Caco-2 (cell line): ENCODE data around the gene FGF3. TPM values are rescaled to one million over a fixed set of nuclear protein-coding genes. Genes with fewer than 3 reads are reported as not detected.

Experiments
- BruUV-seq: library from RNA; stranded (reverse); fragments of 400-500 nt; replicated peaks from 2 replicates; lab custom pipeline; 2021; lab: Mats Ljungman, UMichigan
- CTCF ChIA-PET: fragments of 300-600 bp; sonication (Branson Sonifier 250); formaldehyde crosslinking; loops from one replicate; lab custom pipeline; 2022; ENCODE audit warnings: antibody characterized with exemption; lab: Charles Lee
- POLR2A ChIA-PET: fragments of 300-600 bp; sonication (Branson Sonifier 250); formaldehyde crosslinking; loops from one replicate; lab custom pipeline; 2022; ENCODE audit warnings: antibody characterized with exemption; lab: Charles Lee
- DNase-seq, 2 experiments: peaks; one replicate each; pipeline versions ENCODE4 v3.0.0 to v3.0.0-alpha.2; 2020 to 2022
- H3K27me3 ChIP-seq: replicated peaks from 2 replicates; pipeline ENCODE4 v1.6.0; 2011; ENCODE audit warnings: low read length; ENCODE audit not compliant: control insufficient read depth, insufficient read depth
- H3K36me3 ChIP-seq: 2 replicates; pipeline ENCODE4 v1.5.1; 2011; ENCODE audit warnings: low read length; ENCODE audit not compliant: control insufficient read depth, insufficient read depth
- H3K4me1 ChIP-seq: fragments of 250-450 bp; sonication (Bioruptor Pico); 2 replicates; pipeline ENCODE4 v1.5.1; 2020; ENCODE audit warnings: mild to moderate bottlenecking
- H3K4me3 ChIP-seq: 2 replicates; pipeline ENCODE4 v1.5.1; 2011; ENCODE audit warnings: low read depth, mild to moderate bottlenecking, control low read depth, low read length
- H3K9me3 ChIP-seq: fragments of 250-450 bp; sonication (Bioruptor Pico); 2 replicates; pipeline ENCODE4 v1.5.1; 2020; ENCODE audit warnings: mild to moderate bottlenecking, moderate library complexity
- H3K27ac Mint-ChIP-seq: one replicate; pipeline ENCODE4 v1.8.0; 2022; ENCODE audit warnings: mixed read lengths; ENCODE audit not compliant: unreplicated experiment
- H3K27me3 Mint-ChIP-seq: one replicate; pipeline ENCODE4 v1.8.0; 2022; ENCODE audit warnings: mixed read lengths; ENCODE audit not compliant: insufficient read depth, unreplicated experiment
- H3K36me3 Mint-ChIP-seq: one replicate; pipeline ENCODE4 v1.8.0; 2022; ENCODE audit warnings: mild to moderate bottlenecking, mixed read lengths; ENCODE audit not compliant: insufficient read depth, unreplicated experiment
- H3K4me1 Mint-ChIP-seq: one replicate; pipeline ENCODE4 v1.8.0; 2022; ENCODE audit warnings: low read depth, mixed read lengths; ENCODE audit not compliant: unreplicated experiment
- H3K4me3 Mint-ChIP-seq: one replicate; pipeline ENCODE4 v1.8.0; 2022; ENCODE audit warnings: mild to moderate bottlenecking, moderate library complexity, mixed read lengths; ENCODE audit not compliant: unreplicated experiment
- H3K9me3 Mint-ChIP-seq: one replicate; pipeline ENCODE4 v1.8.0; 2022; ENCODE audit warnings: mixed read lengths; ENCODE audit not compliant: unreplicated experiment
- CTCF ChIP-seq, 2 experiments: fragments of 200-600 bp in 1 of 2; IDR thresholded peaks; 1 replicate in 1 of 2; 2 replicates in 1 of 2; pipeline versions ENCODE4 v1.5.1 to v1.8.0; 2011 to 2022; ENCODE audit warnings: antibody characterized with exemption in 1 of 2, control low read depth in 1 of 2, inconsistent platforms in 1 of 2, low read depth in 1 of 2, low read length in 1 of 2, mild to moderate bottlenecking in 1 of 2, moderate library complexity in 1 of 2; ENCODE audit not compliant: insufficient read depth in 1 of 2, severe bottlenecking in 1 of 2, unreplicated experiment in 1 of 2
- intact Hi-C: fragments of 100-400 bp; cut with micrococcal nuclease; formaldehyde crosslinking; loops from one replicate; pipeline ENCODE4 v1.10.0; 2022; ENCODE audit not compliant: unreplicated experiment
- total RNA-seq: library from RNA; stranded (reverse); gene quantifications from 2 replicates; pipeline ENCODE4 v1.2.3, GENCODE V29; 2022

The FGF3 gene
- total RNA-seq, 1 experiment from 2014 or later = not detected

DNA sequence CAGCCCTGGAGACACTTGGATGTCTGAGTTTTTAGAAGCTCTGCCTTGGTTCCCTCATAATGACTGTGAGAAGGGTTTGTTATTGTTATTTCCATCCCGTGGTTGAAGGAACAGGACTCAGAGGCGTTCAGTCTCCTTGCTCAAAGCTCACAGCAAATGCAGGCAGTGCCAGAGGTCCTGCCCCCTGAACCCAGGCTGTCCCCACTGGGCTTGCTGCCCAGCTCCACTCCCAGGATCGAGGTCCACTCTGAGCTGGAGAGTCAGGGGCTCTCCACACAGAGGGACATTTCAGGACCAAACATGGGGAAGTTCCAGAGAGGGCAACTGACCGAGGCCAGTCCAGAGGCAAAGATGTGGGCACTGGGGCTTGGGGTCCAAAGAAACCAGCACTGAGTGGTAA is 58.9 kb downstream of the FGF3 start:
- intact Hi-C loops = no loop called here
- no peak for DNase-seq
- H3K4me3 ChIP-seq = no peak overlapping the region
- TF ChIP-seq CTCF (IDR thresholded peaks at IDR 0.05; ENCODE audit: insufficient read depth in 1 of 2, low read depth in 1 of 2, low read length in 1 of 2, severe bottlenecking in 1 of 2, unreplicated experiment in 1 of 2) = no peak
- ChIA-PET CTCF (no interaction called here), POLR2A (no interaction called here)
- H3K27me3 ChIP-seq = no peaks in the 10 kb centered on the region
- no peaks in the 10 kb centered on the region for H3K4me1 Mint-ChIP-seq
- H3K36me3 Mint-ChIP-seq = no peaks in the 10 kb centered on the region
- no TSS peak for BruUV-seq
- H3K36me3 ChIP-seq = no peaks in the 10 kb centered on the region
- H3K9me3 Mint-ChIP-seq = no peaks in the 10 kb centered on the region
- no peaks in the 10 kb centered on the region for H3K4me1 ChIP-seq
- no peak overlapping the region for H3K27ac Mint-ChIP-seq
- H3K27me3 Mint-ChIP-seq = peaks cover 2% of the 10 kb centered on the region
- H3K9me3 ChIP-seq = peaks cover 17% of the 10 kb centered on the region
- no peak overlapping the region for H3K4me3 Mint-ChIP-seq

Other genes starting within 250 kb of the FGF3 start
- 288 and 331 TPM in 2 replicates for gene CCND1, start 178.3 kb downstream of the FGF3 start, total RNA-seq
- 49.3 and 51.3 TPM in 2 replicates for gene LTO1, start 144.1 kb downstream of the FGF3 start, total RNA-seq
- gene FGF19, start 115.4 kb downstream of the FGF3 start, total RNA-seq = 1.1 and 1.7 TPM in 2 replicates
- not detected in 2 replicates for gene FGF4, start 44.1 kb downstream of the FGF3 start, total RNA-seq